Effector memory CD8-positive, alpha-beta T cell (primary cell): ENCODE results near the gene AQP12B.
A peak's percentile ranks its signal among the peaks of the same experiment; 100 is the strongest.
"Not testable (repeated sequence)": the region's sequence is repeated elsewhere in the genome, so short reads cannot be mapped to it uniquely, and the experiment has no call there.

Experiments
- ATAC-seq: fragments of 150-1000 bp; cut with Tn5 transposase; replicated peaks from 2 replicates; pipeline ENCODE4 v1.10.0; 2021; ENCODE audit warnings: mild to moderate bottlenecking, moderate library complexity
- DNase-seq, 3 experiments: peaks; one replicate each; pipeline ENCODE4 v3.0.0; 2021
- H3K27ac Mint-ChIP-seq, 2 donors: one replicate each; pipeline ENCODE4 v1.8.0; 2022; ENCODE audit warnings: mild to moderate bottlenecking in 2 of 2, mixed read lengths in 2 of 2, moderate library complexity in 2 of 2
- H3K27me3 Mint-ChIP-seq, 2 donors: one replicate each; pipeline ENCODE4 v1.8.0; 2022; ENCODE audit warnings: mixed read lengths in 2 of 2
- H3K36me3 Mint-ChIP-seq: one replicate; pipeline ENCODE4 v1.8.0; 2022; ENCODE audit warnings: mild to moderate bottlenecking, moderate library complexity, mixed read lengths; ENCODE audit not compliant: insufficient read depth
- H3K4me1 Mint-ChIP-seq, 2 donors: one replicate each; pipeline ENCODE4 v1.8.0; 2022; ENCODE audit warnings: low read depth in 2 of 2, mixed read lengths in 2 of 2
- H3K4me3 Mint-ChIP-seq, 2 donors: one replicate each; pipeline ENCODE4 v1.8.0; 2022; ENCODE audit warnings: mild to moderate bottlenecking in 2 of 2, mixed read lengths in 2 of 2, moderate library complexity in 2 of 2
- H3K9me3 Mint-ChIP-seq, 2 donors: one replicate each; pipeline ENCODE4 v1.8.0; 2022; ENCODE audit warnings: mixed read lengths in 2 of 2

Gene AQP12B

GRCh38 chr2:240701736-240702639, 19.3 kb upstream of the AQP12B start:
- H3K9me3 Mint-ChIP-seq, result no peaks in the 10 kb centered on the region
- peaks cover 4% of the 10 kb centered on the region for H3K36me3 Mint-ChIP-seq
- no peak for ATAC-seq
- no peak overlapping the region for H3K27ac Mint-ChIP-seq
- DNase-seq, result no peak
- peaks cover 27 to 33% of the 10 kb centered on the region in 2 donors for H3K27me3 Mint-ChIP-seq
- H3K4me1 Mint-ChIP-seq, result peaks cover 10 to 15% of the 10 kb centered on the region in 2 donors
- H3K4me3 Mint-ChIP-seq, result no peak overlapping the region

GRCh38 chr2:240701091-240701735, 18.5 kb upstream of the AQP12B start:
- DNase-seq (no peak), ATAC-seq (no peak)
- H3K9me3 Mint-ChIP-seq, result no peaks in the 10 kb centered on the region
- H3K4me1 Mint-ChIP-seq, result peaks cover 10 to 15% of the 10 kb centered on the region in 2 donors
- peaks cover 27 to 33% of the 10 kb centered on the region in 2 donors for H3K27me3 Mint-ChIP-seq
- H3K27ac Mint-ChIP-seq, result no peak overlapping the region
- H3K36me3 Mint-ChIP-seq, result peaks cover 4% of the 10 kb centered on the region
- no peak overlapping the region for H3K4me3 Mint-ChIP-seq

GRCh38 chr2:240700616-240701015, 17.9 kb upstream of the AQP12B start:
- H3K9me3 Mint-ChIP-seq, ATAC-seq, H3K4me3 Mint-ChIP-seq, H3K27ac Mint-ChIP-seq, H3K36me3 Mint-ChIP-seq, DNase-seq: not testable (repeated sequence)
- peaks cover 10 to 14% of the 10 kb centered on the region in 2 donors for H3K4me1 Mint-ChIP-seq
- H3K27me3 Mint-ChIP-seq, result peaks cover 26 to 29% of the 10 kb centered on the region in 2 donors

GRCh38 chr2:240699835-240700234, 17.1 kb upstream of the AQP12B start:
- not testable (repeated sequence) for DNase-seq, H3K27ac Mint-ChIP-seq, H3K36me3 Mint-ChIP-seq, H3K4me1 Mint-ChIP-seq, H3K9me3 Mint-ChIP-seq, H3K4me3 Mint-ChIP-seq, ATAC-seq
- peaks cover 18 to 21% of the 10 kb centered on the region in 2 donors for H3K27me3 Mint-ChIP-seq

- H3K4me1 Mint-ChIP-seq, H3K4me3 Mint-ChIP-seq, H3K36me3 Mint-ChIP-seq, DNase-seq, H3K27ac Mint-ChIP-seq, H3K9me3 Mint-ChIP-seq: not testable (repeated sequence)
- peaks cover 14 to 16% of the 10 kb centered on the region in 2 donors for H3K27me3 Mint-ChIP-seq
- ATAC-seq, result peak; percentile 37
Observed at GRCh38 chr2:240698852-240699561, 16.3 kb upstream of the AQP12B start.

GRCh38 chr2:240696469-240696868, 13.8 kb upstream of the AQP12B start:
- DNase-seq, H3K27ac Mint-ChIP-seq, H3K36me3 Mint-ChIP-seq, ATAC-seq, H3K4me1 Mint-ChIP-seq, H3K4me3 Mint-ChIP-seq, H3K27me3 Mint-ChIP-seq, H3K9me3 Mint-ChIP-seq: not testable (repeated sequence)

GRCh38 chr2:240695593-240695992, 12.9 kb upstream of the AQP12B start:
- ATAC-seq, H3K27ac Mint-ChIP-seq, H3K4me1 Mint-ChIP-seq, H3K27me3 Mint-ChIP-seq, H3K4me3 Mint-ChIP-seq, DNase-seq, H3K9me3 Mint-ChIP-seq, H3K36me3 Mint-ChIP-seq: not testable (repeated sequence)

GRCh38 chr2:240694304-240694703, 11.6 kb upstream of the AQP12B start:
- not testable (repeated sequence) for H3K4me3 Mint-ChIP-seq, H3K4me1 Mint-ChIP-seq, H3K9me3 Mint-ChIP-seq, DNase-seq, H3K27me3 Mint-ChIP-seq, H3K36me3 Mint-ChIP-seq, H3K27ac Mint-ChIP-seq, ATAC-seq

GRCh38 chr2:240692583-240693561, 10.2 kb upstream of the AQP12B start:
- peak in 1 of 3 experiments; percentile 0 for DNase-seq
- H3K27me3 Mint-ChIP-seq, ATAC-seq, H3K4me3 Mint-ChIP-seq, H3K4me1 Mint-ChIP-seq, H3K36me3 Mint-ChIP-seq, H3K27ac Mint-ChIP-seq, H3K9me3 Mint-ChIP-seq: not testable (repeated sequence)

- not testable (repeated sequence) for H3K9me3 Mint-ChIP-seq, H3K27me3 Mint-ChIP-seq, H3K4me1 Mint-ChIP-seq, ATAC-seq, H3K36me3 Mint-ChIP-seq
- peak in 1 of 3 experiments; percentile 0 for DNase-seq
- Mint-ChIP-seq H3K27ac (peak within 1 kb of the TSS in 1 of 2 donors; percentile 81), H3K4me3 (peak within 1 kb of the TSS; percentile 31 to 48)
Observed at GRCh38 chr2:240691631-240692420, 9.1 kb upstream of the AQP12B start, which contains the start of gene AQP12A. AQP12A (plus strand) TSS chr2:240691866; CDS start chr2:240691914, 48 bp downstream.

- not testable (repeated sequence) for H3K27ac Mint-ChIP-seq, H3K36me3 Mint-ChIP-seq, ATAC-seq, H3K9me3 Mint-ChIP-seq, H3K27me3 Mint-ChIP-seq
- Mint-ChIP-seq H3K4me3 (peak overlapping the region; percentile 19 to 31), H3K4me1 (peaks cover 8 to 11% of the 10 kb centered on the region in 2 donors)
- DNase-seq, result peak in 1 of 3 experiments; percentile 0
Observed at GRCh38 chr2:240691075-240691427, 8.4 kb upstream of the AQP12B start.
